HepG2 (cell line): ENCODE results near the gene TBC1D20. TPM values are rescaled to one million over a fixed set of nuclear protein-coding genes. Genes with fewer than 3 reads are reported as not detected.

Source experiments
- AHR ChIP-seq: IDR thresholded peaks from 2 replicates; pipeline ENCODE4 v1.6.1; 2018; ENCODE audit warnings: missing genetic modification reagents, missing compliant biosample characterization
- ATF7 ChIP-seq, 2 experiments: fragments of 450-650 bp in 1 of 2; sonication (generic) in 1 of 2; formaldehyde crosslinking in 1 of 2; IDR thresholded peaks; 2 replicates each; pipeline versions ENCODE4 v1.4.0 to v1.6.1; 2016 to 2020; ENCODE audit warnings: antibody characterized with exemption in 1 of 2, mild to moderate bottlenecking in 1 of 2, missing genetic modification reagents in 1 of 2
- BCL3 ChIP-seq: sonication (generic); formaldehyde crosslinking; IDR thresholded peaks from 2 replicates; pipeline ENCODE4 v1.5.1; 2020; ENCODE audit warnings: mild to moderate bottlenecking, missing genetic modification reagents, moderate library complexity
- BORCS8-MEF2B ChIP-seq: sonication (generic); formaldehyde crosslinking; IDR thresholded peaks from 2 replicates; pipeline ENCODE4 v1.8.0; 2022; ENCODE audit warnings: mild to moderate bottlenecking, missing genetic modification reagents
- CEBPG ChIP-seq: IDR thresholded peaks from 2 replicates; pipeline ENCODE4 v1.6.1; 2016
- CHCHD3 ChIP-seq: sonication (generic); formaldehyde crosslinking; IDR thresholded peaks from 2 replicates; pipeline ENCODE4 v1.8.0; 2022; ENCODE audit warnings: mild to moderate bottlenecking, missing genetic modification reagents, moderate library complexity
- DMAP1 ChIP-seq: IDR thresholded peaks from 2 replicates; pipeline ENCODE4 v1.6.1; 2016
- E2F2 ChIP-seq: sonication (generic); formaldehyde crosslinking; IDR thresholded peaks from 2 replicates; pipeline ENCODE4 v1.4.0; 2020; ENCODE audit warnings: missing genetic modification reagents, borderline replicate concordance
- ELF4 ChIP-seq: sonication (generic); formaldehyde crosslinking; IDR thresholded peaks from 2 replicates; pipeline ENCODE4 v1.5.0; 2020; ENCODE audit warnings: missing genetic modification reagents, mild to moderate bottlenecking, moderate library complexity, borderline replicate concordance
- IRF9 ChIP-seq: sonication (generic); formaldehyde crosslinking; IDR thresholded peaks from 2 replicates; pipeline ENCODE4 v1.8.0; 2022; ENCODE audit warnings: missing genetic modification reagents, mild to moderate bottlenecking, borderline replicate concordance
- KDM4B ChIP-seq: sonication (generic); formaldehyde crosslinking; IDR thresholded peaks from 2 replicates; pipeline ENCODE4 v1.4.0; 2020; ENCODE audit warnings: missing genetic modification reagents
- PRDM4 ChIP-seq: sonication (generic); formaldehyde crosslinking; IDR thresholded peaks from 2 replicates; pipeline ENCODE4 v1.9.0; 2021; ENCODE audit warnings: missing genetic modification reagents, borderline replicate concordance
- SRSF9 ChIP-seq: fragments of 200-400 bp; formaldehyde crosslinking; IDR thresholded peaks from 2 replicates; pipeline ENCODE4 v1.6.1; 2018; ENCODE audit warnings: borderline replicate concordance, mild to moderate bottlenecking, low read depth, low read length; ENCODE audit not compliant: insufficient read depth, poor library complexity, severe bottlenecking
- TFDP1 ChIP-seq: IDR thresholded peaks from 2 replicates; pipeline ENCODE4 v1.6.1; 2016; ENCODE audit warnings: missing compliant biosample characterization, missing genetic modification reagents, borderline replicate concordance
- YEATS2 ChIP-seq: sonication (generic); formaldehyde crosslinking; IDR thresholded peaks from 2 replicates; pipeline ENCODE4 v1.4.0; 2020; ENCODE audit warnings: missing genetic modification reagents, borderline replicate concordance
- ZEB1 ChIP-seq: IDR thresholded peaks from 2 replicates; pipeline ENCODE4 v1.6.1; 2012; ENCODE audit warnings: mild to moderate bottlenecking, low read depth, inconsistent platforms; ENCODE audit not compliant: insufficient replicate concordance
- ZNF329 ChIP-seq: sonication (generic); formaldehyde crosslinking; IDR thresholded peaks from 2 replicates; pipeline ENCODE4 v1.9.0; 2021; ENCODE audit warnings: low read depth, mild to moderate bottlenecking, missing genetic modification reagents
- ZNF691 ChIP-seq: sonication (generic); formaldehyde crosslinking; IDR thresholded peaks from 2 replicates; pipeline ENCODE4 v1.4.0; 2020; ENCODE audit warnings: missing genetic modification reagents, low read depth, mild to moderate bottlenecking, borderline replicate concordance
- polyA plus RNA-seq, 8 experiments: library from polyadenylated mRNA; depleted of rRNA in 3 of 8; stranded (reverse) in 7 of 8; unstranded in 1 of 8; fragments of >200 nt; fragmentation: Illumina TruSeq in 4 of 8; extraction: Trizol in 4 of 8; gene quantifications; 2 replicates each; pipeline versions ENCODE4 v1.2.1 to v1.2.3, GENCODE V29; 2011 to 2016; ENCODE audit warnings: low read depth in 4 of 8, missing spikeins in 1 of 8, mixed read lengths in 1 of 8; ENCODE audit not compliant: insufficient read depth in 1 of 8
- total RNA-seq, 5 experiments: library from RNA; depleted of rRNA; stranded (reverse); fragments of >200 nt; fragmentation: Illumina TruSeq; extraction: Trizol; gene quantifications; 2 replicates each; pipeline ENCODE4 v1.2.3, GENCODE V29; 2016; ENCODE audit warnings: low read depth in 1 of 5

TBC1D20 gene
- total and polyA plus RNA-seq, 2 of the 13 experiments (the other 11 are each of a cell fraction or from before 2014, with no cell fraction given): 36.6 to 47.1 TPM

- TF ChIP-seq KDM4B (CRISPR knock-in tag): no peak
- TF ChIP-seq IRF9 (CRISPR knock-in tag): 0 out of 2 replicates have a peak, but pooled peaks have one; percentile 40
- no peak for TF ChIP-seq TFDP1 (CRISPR knock-in tag)
- no peak for TF ChIP-seq PRDM4 (CRISPR knock-in tag)
- no peak for TF ChIP-seq AHR (CRISPR knock-in tag)
- no peak for TF ChIP-seq DMAP1 (CRISPR knock-in tag)
- 0 out of 2 replicates have a peak, but pooled peaks have one; percentile 27 for TF ChIP-seq BORCS8-MEF2B (CRISPR knock-in tag)
- no peak for TF ChIP-seq E2F2 (CRISPR knock-in tag)
- peak; percentile 78; the same call in 1 of the 2 replicates for TF ChIP-seq BCL3 (CRISPR knock-in tag)
- no peak for TF ChIP-seq ZNF329
- no peak for TF ChIP-seq SRSF9
- no peak for TF ChIP-seq ATF7 (IDR thresholded peaks at IDR 0.05)
- no peak for TF ChIP-seq ATF7 (CRISPR knock-in tag; IDR thresholded peaks at IDR 0.05)
- TF ChIP-seq ZEB1: no peak
- no peak for TF ChIP-seq YEATS2 (CRISPR knock-in tag)
- no peak for TF ChIP-seq ELF4
- TF ChIP-seq CHCHD3 (CRISPR knock-in tag): no peak
- TF ChIP-seq CEBPG: no peak
- no peak for TF ChIP-seq ZNF691 (CRISPR knock-in tag)
Measured at GRCh38 chr20:420721-421574, 41.4 kb downstream of the TBC1D20 start (continued).
